22Rv1 (cell line): Measurements from ENCODE around the gene NPSR1.
"Not testable (repeated sequence)": the region's sequence is repeated elsewhere in the genome, so short reads cannot be mapped to it uniquely, and the experiment has no call there.

Experiments used
- H3K27ac ChIP-seq: fragments of 450-650 bp; 2 replicates; pipeline ENCODE4 v1.5.1; 2017
- CTCF ChIP-seq: fragments of 450-650 bp; IDR thresholded peaks from 2 replicates; pipeline ENCODE4 v1.5.1; 2017; ENCODE audit warnings: mild to moderate bottlenecking
- ZFX ChIP-seq: fragments of 450-650 bp; IDR thresholded peaks from 2 replicates; pipeline ENCODE4 v1.6.1; 2017; ENCODE audit warnings: antibody characterized with exemption, borderline replicate concordance

The NPSR1 gene

GRCh38 chr7:34879871-34880270 lies 221.9 kb downstream of the NPSR1 start:
- H3K27ac ChIP-seq, result no peak overlapping the region
- TF ChIP-seq ZFX (no peak), CTCF (no peak)

- not testable (repeated sequence) for H3K27ac ChIP-seq
Measured at GRCh38 chr7:34883855-34884254, 225.8 kb downstream of the NPSR1 start.

GRCh38 chr7:34886856-34887255 lies 228.8 kb downstream of the NPSR1 start:
- no peak overlapping the region for H3K27ac ChIP-seq
- TF ChIP-seq ZFX (no peak), CTCF (no peak)

GRCh38 chr7:34889951-34890350 lies 231.9 kb downstream of the NPSR1 start:
- TF ChIP-seq CTCF (no peak), ZFX (no peak)
- H3K27ac ChIP-seq, result no peak overlapping the region

GRCh38 chr7:34895202-34895601 lies 237.2 kb downstream of the NPSR1 start:
- H3K27ac ChIP-seq, result no peak overlapping the region
- TF ChIP-seq CTCF, result no peak
- TF ChIP-seq ZFX, result no peak
